H1 (cell line): Measurements from ENCODE around the gene RASSF3. TPM values are rescaled to one million over a fixed set of nuclear protein-coding genes. Genes with fewer than 3 reads are reported as not detected.
A peak's percentile ranks its signal among the peaks of the same experiment; 100 is the strongest.

Experiments used
- CTCF ChIA-PET: fragments of 300-600 bp; sonication (Branson Sonifier 250); formaldehyde crosslinking; loops from one replicate; lab custom pipeline; 2021; ENCODE audit not compliant: partially characterized antibody; lab: Charles Lee
- POLR2A ChIA-PET: fragments of 300-600 bp; sonication (Branson Sonifier 250); formaldehyde crosslinking; loops from one replicate; lab custom pipeline; 2021; ENCODE audit warnings: inconsistent platforms; ENCODE audit not compliant: partially characterized antibody; lab: Charles Lee
- DNase-seq, 2 experiments: peaks; one replicate each; pipeline versions ENCODE4 v3.0.0 to v3.0.0-alpha.2; 2010 to 2022; ENCODE audit warnings: low spot score in 2 of 2, low read depth in 1 of 2, mixed read lengths in 1 of 2
- FAIRE-seq: peaks from 2 replicates; lab custom pipeline; 2011; peaks lifted over from hg19 to GRCh38; lab: Jason Lieb, UNC
- H2AFZ ChIP-seq: 2 replicates; pipeline ENCODE4 v1.8.1; 2012; ENCODE audit warnings: low read length, inconsistent platforms
- H2AK5ac ChIP-seq: 2 replicates; pipeline ENCODE4 v1.6.1; 2013; ENCODE audit warnings: low read depth, low read length
- H2BK120ac ChIP-seq: replicated peaks from 2 replicates; pipeline ENCODE3; 2013; ENCODE audit warnings: low read depth, low read length, inconsistent platforms
- H2BK12ac ChIP-seq: 2 replicates; pipeline ENCODE4 v1.6.1; 2013; ENCODE audit warnings: low read depth, low read length
- H2BK15ac ChIP-seq: 2 replicates; pipeline ENCODE4 v1.6.1; 2013; ENCODE audit warnings: low read length
- H2BK20ac ChIP-seq: 2 replicates; pipeline ENCODE4 v1.6.1; 2013; ENCODE audit warnings: low read length
- H2BK5ac ChIP-seq: 2 replicates; pipeline ENCODE4 v1.6.1; 2013; ENCODE audit warnings: low read depth, low read length
- H3K14ac ChIP-seq: 2 replicates; pipeline ENCODE4 v1.6.1; 2013; ENCODE audit warnings: inconsistent platforms; ENCODE audit not compliant: insufficient read length
- H3K18ac ChIP-seq: 2 replicates; pipeline ENCODE4 v1.6.1; 2013; ENCODE audit warnings: low read length; ENCODE audit errors: extremely low read depth
- H3K23ac ChIP-seq: 2 replicates; pipeline ENCODE4 v1.6.1; 2013; ENCODE audit warnings: inconsistent platforms; ENCODE audit not compliant: insufficient read length
- H3K23me2 ChIP-seq: 2 replicates; pipeline ENCODE4 v1.6.1; 2013; ENCODE audit warnings: low read depth, low read length
- H3K27ac ChIP-seq: 2 replicates; pipeline ENCODE4 v1.6.1; 2011; ENCODE audit warnings: low read depth, low read length, inconsistent platforms
- H3K27me3 ChIP-seq, 4 experiments: replicated peaks in 1 of 4; 1 replicate in 1 of 4; 2 replicates in 3 of 4; pipeline versions ENCODE4 v1.6.1 to v1.8.1; 2011 to 2013; ENCODE audit warnings: low read length in 3 of 4, mild to moderate bottlenecking in 3 of 4, inconsistent platforms in 2 of 4, mixed read lengths in 2 of 4, moderate library complexity in 1 of 4; ENCODE audit not compliant: control insufficient read depth in 3 of 4, insufficient read depth in 3 of 4; ENCODE audit errors: extremely low read depth in 1 of 4
- H3K36me3 ChIP-seq, 4 experiments: 2 replicates each; pipeline versions ENCODE4 v1.6.1 to v1.8.1; 2011 to 2013; ENCODE audit warnings: mild to moderate bottlenecking in 4 of 4, low read length in 3 of 4, moderate library complexity in 2 of 4, control low read depth in 1 of 4, inconsistent platforms in 1 of 4; ENCODE audit not compliant: insufficient read depth in 4 of 4, control insufficient read depth in 2 of 4
- H3K4ac ChIP-seq: replicated peaks from 2 replicates; pipeline ENCODE3; 2013; ENCODE audit warnings: low read length, low read depth, mixed read lengths, inconsistent platforms; ENCODE audit not compliant: insufficient read length
- H3K4me1 ChIP-seq, 4 experiments: replicated peaks in 1 of 4; 1 replicate in 1 of 4; 2 replicates in 3 of 4; pipeline versions ENCODE4 v1.6.1 to v1.8.1; 2011 to 2013; ENCODE audit warnings: low read length in 3 of 4, inconsistent platforms in 2 of 4, mixed read lengths in 1 of 4; ENCODE audit not compliant: insufficient read depth in 4 of 4, control insufficient read depth in 3 of 4
- H3K4me2 ChIP-seq, 2 experiments: 2 replicates each; pipeline versions ENCODE4 v1.6.1 to v1.8.1; 2011 to 2013; ENCODE audit warnings: low read depth in 2 of 2, low read length in 2 of 2, control low read depth in 1 of 2, inconsistent platforms in 1 of 2, mild to moderate bottlenecking in 1 of 2; ENCODE audit not compliant: insufficient read depth in 1 of 2
- H3K4me3 ChIP-seq, 4 experiments: fragments of 200-600, 300-600 bp in 1 of 4; sonication (generic), shearing (Covaris generic), sonication (Bioruptor Twin) in 1 of 4; 2 replicates each; pipeline versions ENCODE4 v1.5.1 to v1.8.1; 2011 to 2016; ENCODE audit warnings: low read length in 4 of 4, low read depth in 3 of 4, control low read depth in 2 of 4, inconsistent platforms in 2 of 4, mild to moderate bottlenecking in 2 of 4, mixed read lengths in 1 of 4, moderate library complexity in 1 of 4; ENCODE audit not compliant: insufficient read depth in 2 of 4; ENCODE audit errors: extremely low read depth in 1 of 4
- H3K56ac ChIP-seq: replicated peaks from 2 replicates; pipeline ENCODE3; 2013; ENCODE audit warnings: low read depth, mild to moderate bottlenecking, mixed read lengths, low read length, inconsistent platforms; ENCODE audit not compliant: insufficient read length
- H3K79me1 ChIP-seq: 2 replicates; pipeline ENCODE4 v1.6.1; 2013; ENCODE audit warnings: low read depth, low read length, control low read depth
- H3K79me2 ChIP-seq, 2 experiments: 2 replicates each; pipeline versions ENCODE4 v1.6.1 to v1.8.1; 2012 to 2013; ENCODE audit warnings: low read length in 2 of 2, mild to moderate bottlenecking in 2 of 2, inconsistent platforms in 1 of 2; ENCODE audit not compliant: insufficient read depth in 2 of 2, control insufficient read depth in 1 of 2
- H3K9ac ChIP-seq, 4 experiments: replicated peaks in 1 of 4; 1 replicate in 1 of 4; 2 replicates in 3 of 4; pipeline versions ENCODE4 v1.6.1 to v1.8.1; 2011 to 2013; ENCODE audit warnings: low read depth in 3 of 4, low read length in 3 of 4, control low read depth in 2 of 4, mild to moderate bottlenecking in 2 of 4, moderate library complexity in 2 of 4, inconsistent platforms in 1 of 4; ENCODE audit errors: extremely low read depth in 1 of 4
- H3K9me3 ChIP-seq, 2 experiments: 2 replicates each; pipeline versions ENCODE4 v1.6.1 to v1.8.1; 2012 to 2013; ENCODE audit warnings: mild to moderate bottlenecking in 2 of 2, moderate library complexity in 2 of 2, control low read depth in 1 of 2, inconsistent platforms in 1 of 2, low read depth in 1 of 2, low read length in 1 of 2, mixed read lengths in 1 of 2; ENCODE audit not compliant: insufficient read depth in 2 of 2
- H4K20me1 ChIP-seq, 2 experiments: replicated peaks in 1 of 2; 2 replicates each; pipeline versions ENCODE3 to v1.8.1; 2011 to 2013; ENCODE audit warnings: inconsistent platforms in 2 of 2, low read length in 2 of 2, mild to moderate bottlenecking in 1 of 2; ENCODE audit not compliant: insufficient read depth in 2 of 2, control insufficient read depth in 1 of 2
- H4K5ac ChIP-seq: 2 replicates; pipeline ENCODE4 v1.6.1; 2013; ENCODE audit warnings: low read length, low read depth, mixed read lengths, inconsistent platforms; ENCODE audit not compliant: insufficient read length
- H4K8ac ChIP-seq: 2 replicates; pipeline ENCODE4 v1.8.0; 2013; ENCODE audit warnings: mild to moderate bottlenecking, moderate library complexity, low read length, inconsistent platforms; ENCODE audit not compliant: insufficient read depth; ENCODE audit errors: extremely low read depth
- H4K91ac ChIP-seq: replicated peaks from 2 replicates; pipeline ENCODE3; 2013; ENCODE audit warnings: low read length, mixed read lengths, inconsistent platforms; ENCODE audit not compliant: insufficient read length
- BRCA1 ChIP-seq: IDR thresholded peaks from 2 replicates; pipeline ENCODE4 v1.6.1; 2012; ENCODE audit warnings: low read depth, low read length, improper control_type of control experiment
- CHD2 ChIP-seq: IDR thresholded peaks from 2 replicates; pipeline ENCODE4 v1.6.1; 2012; ENCODE audit warnings: low read length, improper control_type of control experiment
- EGR1 ChIP-seq: IDR thresholded peaks from 2 replicates; pipeline ENCODE4 v1.6.1; 2011; ENCODE audit warnings: low read depth, low read length, borderline replicate concordance
- GABPA ChIP-seq: IDR thresholded peaks from 2 replicates; pipeline ENCODE4 v1.6.1; 2011; ENCODE audit warnings: mild to moderate bottlenecking, low read length, moderate library complexity, borderline replicate concordance; ENCODE audit not compliant: insufficient read depth
- MAFK ChIP-seq: IDR thresholded peaks from 2 replicates; pipeline ENCODE4 v1.6.1; 2012; ENCODE audit warnings: low read depth, mild to moderate bottlenecking, improper control_type of control experiment, low read length
- NANOG ChIP-seq: IDR thresholded peaks from 2 replicates; pipeline ENCODE4 v1.6.1; 2011; ENCODE audit warnings: low read length, low read depth, mild to moderate bottlenecking, inconsistent platforms; ENCODE audit not compliant: insufficient read depth, poor library complexity, severe bottlenecking
- POLR2A ChIP-seq, 2 experiments: IDR thresholded peaks; 1 replicate in 1 of 2; 2 replicates in 1 of 2; pipeline ENCODE4 v1.6.1; 2011; ENCODE audit warnings: low read depth in 2 of 2, low read length in 2 of 2, mild to moderate bottlenecking in 2 of 2; ENCODE audit errors: control extremely low read depth in 1 of 2
- POU5F1 ChIP-seq: IDR thresholded peaks from 2 replicates; pipeline ENCODE4 v1.6.1; 2011; ENCODE audit warnings: low read depth, mild to moderate bottlenecking, low read length, moderate library complexity
- SIN3A ChIP-seq, 2 experiments: IDR thresholded peaks in 1 of 2; conservative IDR thresholded peaks in 1 of 2; 2 replicates each; pipeline ENCODE4 v1.6.1; 2011 to 2012; ENCODE audit warnings: low read length in 2 of 2, improper control_type of control experiment in 1 of 2, low read depth in 1 of 2, mild to moderate bottlenecking in 1 of 2
- TCF12 ChIP-seq: IDR thresholded peaks from 2 replicates; pipeline ENCODE4 v1.6.1; 2011; ENCODE audit warnings: low read depth, mild to moderate bottlenecking, low read length
- TEAD4 ChIP-seq: IDR thresholded peaks from 2 replicates; pipeline ENCODE4 v1.6.1; 2012; ENCODE audit warnings: low read depth, low read length, inconsistent platforms, mixed read lengths
- WGBS, 2 experiments: shearing (Covaris generic) in 1 of 2; methylation state at CpG; one replicate each; pipeline versions ENCODE4 v1.1.6 to v1.1.7; 2013 to 2015; ENCODE audit warnings: low lambda C conversion rate in 2 of 2, mixed read lengths in 2 of 2, inconsistent platforms in 1 of 2, low coverage in 1 of 2, missing lambda C conversion rate in 1 of 2; ENCODE audit not compliant: insufficient replicate concordance in 2 of 2, insufficient coverage in 1 of 2, insufficient read length in 1 of 2; ENCODE audit errors: extremely low coverage in 1 of 2, missing lambda C conversion rate in 1 of 2; 5-methylcytosine and 5-hydroxymethylcytosine counted together
- polyA plus RNA-seq, 7 experiments: library from polyadenylated mRNA; depleted of rRNA in 3 of 7; stranded (reverse) in 5 of 7; unstranded in 2 of 7; fragments of >200 nt in 5 of 7; fragments of 200-250 nt in 2 of 7; gene quantifications; 1 replicate in 5 of 7; 2 replicates in 1 of 7; 4 replicates in 1 of 7; pipeline versions ENCODE4 v1.2.1 to v1.2.3, GENCODE V29; 2011 to 2013; ENCODE audit warnings: missing spikeins in 2 of 7, mixed read lengths in 2 of 7
- total RNA-seq: library from RNA; stranded (reverse); fragmentation: NEBNext Ultra II Directional; extraction: Animal tissue kit (Norgen Biotek cat#: 25700); gene quantifications from 2 replicates; pipeline ENCODE4 v1.2.1, GENCODE V29; 2021

Gene RASSF3
- total and polyA plus RNA-seq, 2 of the 8 experiments (the other 6 are each of a cell fraction or from before 2014, with no cell fraction given), result 19.1 to 64.3 TPM

DNA sequence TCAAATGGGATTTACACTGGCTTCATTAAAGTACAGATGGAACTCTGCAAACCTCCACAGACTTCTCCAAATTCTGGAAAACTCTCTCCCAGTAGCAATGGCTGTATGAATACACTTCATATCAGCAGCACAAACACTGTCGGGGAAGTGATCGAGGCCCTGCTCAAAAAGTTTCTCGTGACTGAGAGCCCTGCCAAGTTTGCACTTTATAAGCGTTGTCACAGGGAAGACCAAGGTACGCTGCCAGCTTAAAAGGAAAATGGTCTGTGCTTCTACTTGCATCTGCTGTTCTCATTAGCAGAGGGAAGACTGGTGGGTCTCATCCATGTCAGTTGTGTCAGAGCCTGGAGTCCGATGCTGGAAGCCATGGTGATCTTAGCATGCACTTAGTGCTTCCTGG lies 77.9 kb downstream of the RASSF3 start:
- Histone ChIP-seq H3K4me1 (peaks cover 4 to 20% (median 9%) of the 10 kb centered on the region in 4 experiments; a peak in 4 of 7 replicates), H3K27ac (no peak overlapping the region), H2BK12ac (no peak overlapping the region), H3K36me3 (peaks cover 0 to 18% (median 8%) of the 10 kb centered on the region in 4 experiments; a peak in 3 of 8 replicates), H3K27me3 (no peaks in the 10 kb centered on the region), H3K9me3 (no peaks in the 10 kb centered on the region), H2BK5ac (0 out of 2 replicates have a peak overlapping the region, but pooled peaks have one; percentile 10), H3K79me2 (peaks cover 0 to 29% of the 10 kb centered on the region in 2 experiments; a peak in 3 of 4 replicates), H2BK20ac (no peak overlapping the region), H3K9ac (no peak overlapping the region), H3K4me3 (no peak overlapping the region), H3K23me2 (peaks cover 3% of the 10 kb centered on the region; the same call in 1 of the 2 replicates), H2BK15ac (peak overlapping the region; percentile 24; the same call in 1 of the 2 replicates), H3K4me2 (no peak overlapping the region), H3K4ac (no peak overlapping the region), H3K14ac (no peak overlapping the region), H4K8ac (no peak overlapping the region), H4K20me1 (peaks cover 1 to 2% of the 10 kb centered on the region in 2 experiments), H4K91ac (no peak overlapping the region), H3K56ac (no peak overlapping the region), H3K18ac (no peak overlapping the region; the same call in 1 of the 2 replicates), H2BK120ac (no peak overlapping the region), H2AFZ (no peak overlapping the region), H2AK5ac (no peak overlapping the region; the same call in 1 of the 2 replicates), H3K79me1 (0 out of 2 replicates have a peak, but pooled peaks cover 2% of the 10 kb centered on the region), H4K5ac (no peak overlapping the region), H3K23ac (no peak overlapping the region)
- DNase-seq, result no peak
- FAIRE-seq, result no peak
- POLR2A ChIA-PET, result no interaction called here
- CTCF ChIA-PET, result interaction anchor here (1.1 to 4.6 kb wide), 6 partner anchors 9 to 141 kb away, joined by 3 to 20 read pairs (median 4); no protein-coding TSS in a partner anchor
- 96% methylated on average over 6 of the region's 6 CpGs; no CpG with 5 or more reads in 1 of the 2 experiments for WGBS, 2 experiments
- TF ChIP-seq TEAD4 (no peak), MAFK (no peak), CHD2 (no peak), BRCA1 (no peak), POLR2A (IDR thresholded peaks at IDR 0.05; ENCODE audit: control extremely low read depth in 1 of 2, low read depth in 2 of 2, low read length in 2 of 2) (no peak), EGR1 (no peak), TCF12 (no peak), POU5F1 (no peak), SIN3A (conservative IDR thresholded peaks at IDR 0.05 in 1 of 2, IDR thresholded peaks at IDR 0.05 in 1 of 2; ENCODE audit: low read depth in 1 of 2, low read length in 2 of 2) (no peak), GABPA (no peak), NANOG (no peak)
